ENCODE measurements around the gene MAST4.

GRCh38 chr5:66582499-66583165 lies 13.6 kb upstream of the MAST4 start:
- TF ChIP-seq, protein P1, sequence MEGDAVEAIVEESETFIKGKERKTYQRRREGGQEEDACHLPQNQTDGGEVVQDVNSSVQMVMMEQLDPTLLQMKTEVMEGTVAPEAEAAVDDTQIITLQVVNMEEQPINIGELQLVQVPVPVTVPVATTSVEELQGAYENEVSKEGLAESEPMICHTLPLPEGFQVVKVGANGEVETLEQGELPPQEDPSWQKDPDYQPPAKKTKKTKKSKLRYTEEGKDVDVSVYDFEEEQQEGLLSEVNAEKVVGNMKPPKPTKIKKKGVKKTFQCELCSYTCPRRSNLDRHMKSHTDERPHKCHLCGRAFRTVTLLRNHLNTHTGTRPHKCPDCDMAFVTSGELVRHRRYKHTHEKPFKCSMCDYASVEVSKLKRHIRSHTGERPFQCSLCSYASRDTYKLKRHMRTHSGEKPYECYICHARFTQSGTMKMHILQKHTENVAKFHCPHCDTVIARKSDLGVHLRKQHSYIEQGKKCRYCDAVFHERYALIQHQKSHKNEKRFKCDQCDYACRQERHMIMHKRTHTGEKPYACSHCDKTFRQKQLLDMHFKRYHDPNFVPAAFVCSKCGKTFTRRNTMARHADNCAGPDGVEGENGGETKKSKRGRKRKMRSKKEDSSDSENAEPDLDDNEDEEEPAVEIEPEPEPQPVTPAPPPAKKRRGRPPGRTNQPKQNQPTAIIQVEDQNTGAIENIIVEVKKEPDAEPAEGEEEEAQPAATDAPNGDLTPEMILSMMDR (IDR thresholded peaks at IDR 0.05; ENCODE audit: low read length) = no peak
- no peak for TF ChIP-seq EZH2phosphoT487 (IDR thresholded peaks at IDR 0.05; ENCODE audit: low read length)

Measured in MM.1S (cell line).